ENCODE measurements around the gene GPR35.

GRCh38 chr2:240626531-240627300 is 1.4 kb downstream of the GPR35 start:
- TF ChIP-seq SIN3A (IDR thresholded peaks at IDR 0.05; ENCODE audit: borderline replicate concordance, insufficient read depth, low read length) (no peak), TAF1 (IDR thresholded peaks at IDR 0.05; ENCODE audit: borderline replicate concordance, insufficient read depth, low read length) (no peak), POLR2AphosphoS5 (IDR thresholded peaks at IDR 0.05; ENCODE audit: low read depth, low read length) (no peak)
- TF ChIP-seq, protein P1, sequence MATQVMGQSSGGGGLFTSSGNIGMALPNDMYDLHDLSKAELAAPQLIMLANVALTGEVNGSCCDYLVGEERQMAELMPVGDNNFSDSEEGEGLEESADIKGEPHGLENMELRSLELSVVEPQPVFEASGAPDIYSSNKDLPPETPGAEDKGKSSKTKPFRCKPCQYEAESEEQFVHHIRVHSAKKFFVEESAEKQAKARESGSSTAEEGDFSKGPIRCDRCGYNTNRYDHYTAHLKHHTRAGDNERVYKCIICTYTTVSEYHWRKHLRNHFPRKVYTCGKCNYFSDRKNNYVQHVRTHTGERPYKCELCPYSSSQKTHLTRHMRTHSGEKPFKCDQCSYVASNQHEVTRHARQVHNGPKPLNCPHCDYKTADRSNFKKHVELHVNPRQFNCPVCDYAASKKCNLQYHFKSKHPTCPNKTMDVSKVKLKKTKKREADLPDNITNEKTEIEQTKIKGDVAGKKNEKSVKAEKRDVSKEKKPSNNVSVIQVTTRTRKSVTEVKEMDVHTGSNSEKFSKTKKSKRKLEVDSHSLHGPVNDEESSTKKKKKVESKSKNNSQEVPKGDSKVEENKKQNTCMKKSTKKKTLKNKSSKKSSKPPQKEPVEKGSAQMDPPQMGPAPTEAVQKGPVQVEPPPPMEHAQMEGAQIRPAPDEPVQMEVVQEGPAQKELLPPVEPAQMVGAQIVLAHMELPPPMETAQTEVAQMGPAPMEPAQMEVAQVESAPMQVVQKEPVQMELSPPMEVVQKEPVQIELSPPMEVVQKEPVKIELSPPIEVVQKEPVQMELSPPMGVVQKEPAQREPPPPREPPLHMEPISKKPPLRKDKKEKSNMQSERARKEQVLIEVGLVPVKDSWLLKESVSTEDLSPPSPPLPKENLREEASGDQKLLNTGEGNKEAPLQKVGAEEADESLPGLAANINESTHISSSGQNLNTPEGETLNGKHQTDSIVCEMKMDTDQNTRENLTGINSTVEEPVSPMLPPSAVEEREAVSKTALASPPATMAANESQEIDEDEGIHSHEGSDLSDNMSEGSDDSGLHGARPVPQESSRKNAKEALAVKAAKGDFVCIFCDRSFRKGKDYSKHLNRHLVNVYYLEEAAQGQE (IDR thresholded peaks at IDR 0.05; ENCODE audit: insufficient read depth in 1 of 2, low read depth in 2 of 2, low read length in 2 of 2), result no peak

Measured in PFSK-1 (cell line).